Activated CD4-positive, alpha-beta T cell treated with anti-CD3 and anti-CD28 coated beads, Interleukin-2, amount 10 ng/mL, durations not matched to agents 24 days and 14 days (primary cell): ENCODE results near the gene PPP1CA. TPM values are rescaled to one million over a fixed set of nuclear protein-coding genes. Genes with fewer than 3 reads are reported as not detected.

Source experiments
- DNase-seq: peaks from one replicate; pipeline ENCODE4 v3.0.0; 2022
- H3K27ac Mint-ChIP-seq: one replicate; pipeline ENCODE4 v1.8.0; 2022; ENCODE audit warnings: mild to moderate bottlenecking, mixed read lengths
- H3K27me3 Mint-ChIP-seq: one replicate; pipeline ENCODE4 v1.8.0; 2022; ENCODE audit warnings: mixed read lengths
- H3K36me3 Mint-ChIP-seq: one replicate; pipeline ENCODE4 v1.8.0; 2022; ENCODE audit warnings: low read depth, mild to moderate bottlenecking, mixed read lengths
- H3K4me1 Mint-ChIP-seq: one replicate; pipeline ENCODE4 v1.8.0; 2021; ENCODE audit warnings: mixed read lengths
- H3K4me3 Mint-ChIP-seq: one replicate; pipeline ENCODE4 v1.8.0; 2022; ENCODE audit warnings: mild to moderate bottlenecking, moderate library complexity, mixed read lengths
- H3K9me3 Mint-ChIP-seq: one replicate; pipeline ENCODE4 v1.8.0; 2021; ENCODE audit warnings: mixed read lengths
- intact Hi-C: fragments of 100-400 bp; cut with micrococcal nuclease; formaldehyde crosslinking; loops from one replicate; pipeline ENCODE4 v1.15.1; 2023
- total RNA-seq: library from RNA; stranded (reverse); gene quantifications from 2 replicates; pipeline ENCODE4 v1.2.3, GENCODE V29; 2022

The PPP1CA gene
- total RNA-seq, 1 donor from 2014 or later = 252 TPM

GRCh38 chr11:67372321-67372992, 29.2 kb downstream of the PPP1CA start:
- no peaks in the 10 kb centered on the region for H3K9me3 Mint-ChIP-seq
- peaks cover 70% of the 10 kb centered on the region for H3K27me3 Mint-ChIP-seq
- H3K4me3 Mint-ChIP-seq = peak overlapping the region; percentile 77
- DNase-seq = no peak
- intact Hi-C loops = no loop called here
- H3K27ac Mint-ChIP-seq = no peak overlapping the region
- H3K4me1 Mint-ChIP-seq = peaks cover 34% of the 10 kb centered on the region
- peaks cover 3% of the 10 kb centered on the region for H3K36me3 Mint-ChIP-seq

GRCh38 chr11:67371911-67372320, 29.7 kb downstream of the PPP1CA start:
- DNase-seq = no peak
- peaks cover 67% of the 10 kb centered on the region for H3K27me3 Mint-ChIP-seq
- peaks cover 34% of the 10 kb centered on the region for H3K4me1 Mint-ChIP-seq
- intact Hi-C loops = no loop called here
- H3K36me3 Mint-ChIP-seq = peaks cover 3% of the 10 kb centered on the region
- H3K4me3 Mint-ChIP-seq = peak overlapping the region; percentile 77
- H3K9me3 Mint-ChIP-seq = no peaks in the 10 kb centered on the region
- H3K27ac Mint-ChIP-seq = peak overlapping the region; percentile 67

- H3K36me3 Mint-ChIP-seq = peaks cover 3% of the 10 kb centered on the region
- H3K27ac Mint-ChIP-seq = peak overlapping the region; percentile 67
- H3K9me3 Mint-ChIP-seq = no peaks in the 10 kb centered on the region
- H3K4me1 Mint-ChIP-seq = peaks cover 34% of the 10 kb centered on the region
- intact Hi-C loops = no loop called here
- peak; percentile 75 for DNase-seq
- peaks cover 62% of the 10 kb centered on the region for H3K27me3 Mint-ChIP-seq
- peak overlapping the region; percentile 77 for H3K4me3 Mint-ChIP-seq
These were observed 30.3 kb downstream of the PPP1CA start for GRCh38 chr11:67371189-67371910.

- DNase-seq = no peak
- H3K9me3 Mint-ChIP-seq = no peaks in the 10 kb centered on the region
- peak overlapping the region; percentile 31 for H3K4me3 Mint-ChIP-seq
- H3K36me3 Mint-ChIP-seq = peaks cover 3% of the 10 kb centered on the region
- H3K4me1 Mint-ChIP-seq = peaks cover 34% of the 10 kb centered on the region
- peak overlapping the region; percentile 27 for H3K27ac Mint-ChIP-seq
- intact Hi-C loops = no loop called here
- H3K27me3 Mint-ChIP-seq = peaks cover 62% of the 10 kb centered on the region
These were observed 31.1 kb downstream of the PPP1CA start for GRCh38 chr11:67370351-67371076.

GRCh38 chr11:67369801-67370284, 31.8 kb downstream of the PPP1CA start:
- H3K36me3 Mint-ChIP-seq = peaks cover 3% of the 10 kb centered on the region
- no peak overlapping the region for H3K4me3 Mint-ChIP-seq
- H3K9me3 Mint-ChIP-seq = no peaks in the 10 kb centered on the region
- H3K27ac Mint-ChIP-seq = no peak overlapping the region
- intact Hi-C loops = no loop called here
- peaks cover 34% of the 10 kb centered on the region for H3K4me1 Mint-ChIP-seq
- DNase-seq = no peak
- peaks cover 62% of the 10 kb centered on the region for H3K27me3 Mint-ChIP-seq

- H3K4me1 Mint-ChIP-seq = peaks cover 29% of the 10 kb centered on the region
- H3K27me3 Mint-ChIP-seq = peaks cover 56% of the 10 kb centered on the region
- DNase-seq = no peak
- no peak overlapping the region for H3K4me3 Mint-ChIP-seq
- H3K36me3 Mint-ChIP-seq = peaks cover 3% of the 10 kb centered on the region
- H3K27ac Mint-ChIP-seq = no peak overlapping the region
- intact Hi-C loops = no loop called here
- H3K9me3 Mint-ChIP-seq = no peaks in the 10 kb centered on the region
These were observed 32.4 kb downstream of the PPP1CA start for GRCh38 chr11:67369275-67369674.

GRCh38 chr11:67368621-67369020, 33.0 kb downstream of the PPP1CA start:
- no peak for DNase-seq
- Mint-ChIP-seq H3K4me1 (peaks cover 27% of the 10 kb centered on the region), H3K27me3 (peaks cover 53% of the 10 kb centered on the region), H3K9me3 (no peaks in the 10 kb centered on the region), H3K4me3 (no peak overlapping the region), H3K36me3 (peaks cover 3% of the 10 kb centered on the region), H3K27ac (no peak overlapping the region)
- intact Hi-C loops = no loop called here

GRCh38 chr11:67367761-67368227, 33.9 kb downstream of the PPP1CA start:
- Mint-ChIP-seq H3K27ac (no peak overlapping the region), H3K9me3 (no peaks in the 10 kb centered on the region), H3K36me3 (peaks cover 3% of the 10 kb centered on the region), H3K4me1 (peaks cover 27% of the 10 kb centered on the region), H3K4me3 (no peak overlapping the region), H3K27me3 (peaks cover 56% of the 10 kb centered on the region)
- intact Hi-C loops = no loop called here
- no peak for DNase-seq

GRCh38 chr11:67366961-67367760, 34.5 kb downstream of the PPP1CA start:
- intact Hi-C loops = no loop called here
- Mint-ChIP-seq H3K9me3 (no peaks in the 10 kb centered on the region), H3K27me3 (peaks cover 61% of the 10 kb centered on the region), H3K27ac (no peak overlapping the region), H3K4me1 (peaks cover 27% of the 10 kb centered on the region), H3K36me3 (peaks cover 3% of the 10 kb centered on the region), H3K4me3 (no peak overlapping the region)
- no peak for DNase-seq

- H3K9me3 Mint-ChIP-seq = no peaks in the 10 kb centered on the region
- peaks cover 23% of the 10 kb centered on the region for H3K4me1 Mint-ChIP-seq
- no peak overlapping the region for H3K27ac Mint-ChIP-seq
- intact Hi-C loops = no loop called here
- H3K4me3 Mint-ChIP-seq = no peak overlapping the region
- H3K36me3 Mint-ChIP-seq = peaks cover 2% of the 10 kb centered on the region
- DNase-seq = no peak
- H3K27me3 Mint-ChIP-seq = peaks cover 62% of the 10 kb centered on the region
These were observed 35.1 kb downstream of the PPP1CA start for GRCh38 chr11:67366546-67366945.

GRCh38 chr11:67365736-67366444, 35.8 kb downstream of the PPP1CA start:
- DNase-seq = no peak
- no peaks in the 10 kb centered on the region for H3K36me3 Mint-ChIP-seq
- peaks cover 18% of the 10 kb centered on the region for H3K4me1 Mint-ChIP-seq
- no peaks in the 10 kb centered on the region for H3K9me3 Mint-ChIP-seq
- H3K27me3 Mint-ChIP-seq = peaks cover 62% of the 10 kb centered on the region
- H3K4me3 Mint-ChIP-seq = no peak overlapping the region
- intact Hi-C loops = no loop called here
- no peak overlapping the region for H3K27ac Mint-ChIP-seq

GRCh38 chr11:67364783-67365722, 36.6 kb downstream of the PPP1CA start:
- H3K36me3 Mint-ChIP-seq = no peaks in the 10 kb centered on the region
- H3K27me3 Mint-ChIP-seq = peaks cover 57% of the 10 kb centered on the region
- H3K27ac Mint-ChIP-seq = no peak overlapping the region
- no peak overlapping the region for H3K4me3 Mint-ChIP-seq
- intact Hi-C loops = no loop called here
- DNase-seq = no peak
- no peaks in the 10 kb centered on the region for H3K9me3 Mint-ChIP-seq
- peaks cover 15% of the 10 kb centered on the region for H3K4me1 Mint-ChIP-seq
